HCT116 (cell line): ENCODE measurements around the gene WHRN.

Experiments used
- CEBPB ChIP-seq: IDR thresholded peaks from 2 replicates; pipeline ENCODE4 v1.6.1; 2012; ENCODE audit warnings: low read depth
- EGR1 ChIP-seq: IDR thresholded peaks from 2 replicates; pipeline ENCODE4 v1.6.1; 2012; ENCODE audit warnings: low read depth
- ELF1 ChIP-seq: IDR thresholded peaks from 2 replicates; pipeline ENCODE4 v1.6.1; 2012; ENCODE audit warnings: low read depth, borderline replicate concordance
- EZH2 ChIP-seq: fragments of 200-600 bp; sonication (generic); IDR thresholded peaks from 2 replicates; pipeline ENCODE4 v1.6.1; 2017; ENCODE audit warnings: antibody characterized with exemption, mixed run types
- POLR2AphosphoS5 ChIP-seq: IDR thresholded peaks from 2 replicates; pipeline ENCODE4 v1.6.1; 2011; ENCODE audit warnings: mild to moderate bottlenecking, low read depth, low read length, moderate library complexity
- RAD21 ChIP-seq: IDR thresholded peaks from 2 replicates; pipeline ENCODE4 v1.6.1; 2012; ENCODE audit warnings: low read depth, mild to moderate bottlenecking
- TF ChIP-seq, protein P1 (sequence below): IDR thresholded peaks from 2 replicates; pipeline ENCODE4 v1.6.1; 2012
- TF ChIP-seq, protein P2 (sequence below): IDR thresholded peaks from 2 replicates; pipeline ENCODE4 v1.6.1; 2011; ENCODE audit warnings: mild to moderate bottlenecking, low read length, moderate library complexity; ENCODE audit not compliant: insufficient replicate concordance; ENCODE audit errors: extremely low read depth
- TF ChIP-seq, protein P3 (sequence below), 3 experiments: fragments of 200-600 bp in 1 of 3; sonication (generic) in 1 of 3; IDR thresholded peaks in 2 of 3; conservative IDR thresholded peaks in 1 of 3; 2 replicates each; pipeline ENCODE4 v1.5.1; 2012 to 2017; ENCODE audit warnings: low read depth in 2 of 3, low read length in 2 of 3, antibody characterized with exemption in 1 of 3, borderline replicate concordance in 1 of 3, control low read depth in 1 of 3, mild to moderate bottlenecking in 1 of 3, mixed read lengths in 1 of 3, mixed run types in 1 of 3, moderate library complexity in 1 of 3; ENCODE audit not compliant: insufficient read depth in 1 of 3
- TF ChIP-seq, protein P4 (sequence below): IDR thresholded peaks from 2 replicates; pipeline ENCODE4 v1.6.1; 2012

DNA sequence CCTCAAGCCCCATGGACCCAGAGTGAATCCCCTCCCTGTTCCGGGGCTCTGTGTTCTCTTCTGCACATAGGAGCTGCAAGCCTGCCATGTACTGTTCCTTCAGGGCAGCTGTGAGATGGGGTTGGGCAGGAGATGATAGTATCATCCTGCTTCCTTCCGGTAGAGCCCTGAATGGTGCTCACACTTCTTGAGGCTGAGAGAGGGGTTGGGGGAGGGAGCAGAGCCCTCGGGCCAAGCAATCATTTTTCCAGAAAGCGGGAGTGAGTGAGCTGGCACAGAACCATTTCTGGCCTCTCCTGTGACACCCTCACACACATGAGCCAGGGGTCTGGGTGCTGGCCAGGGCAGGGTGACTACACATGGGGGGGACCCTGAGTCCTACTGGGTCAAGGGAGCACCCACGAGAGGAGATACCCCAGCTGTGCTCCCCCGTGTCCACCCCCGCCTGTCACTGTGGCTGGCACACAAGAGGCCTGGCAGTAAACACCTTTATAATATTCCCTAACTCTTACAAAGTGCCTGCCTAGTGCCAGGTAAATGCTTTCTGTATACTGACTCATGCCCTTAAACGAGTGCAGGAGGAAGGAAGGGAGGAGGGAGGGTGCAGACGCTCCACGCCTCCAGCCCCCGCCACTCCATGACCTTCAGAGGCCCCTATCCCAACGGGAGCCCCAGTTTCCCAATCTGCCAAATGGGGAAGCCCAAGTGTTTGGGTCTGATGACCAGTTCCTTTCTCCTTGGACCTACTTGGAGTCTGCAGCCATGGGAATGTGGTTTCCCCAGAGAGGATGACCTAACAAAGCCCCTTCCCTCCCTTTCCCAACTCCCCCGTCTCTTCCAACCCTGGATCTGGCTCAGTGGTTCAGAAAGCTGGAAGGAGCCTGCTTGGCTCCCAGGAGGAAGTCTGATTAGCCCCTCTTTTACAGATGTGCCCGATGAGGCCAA is 133.0 kb downstream of the WHRN start:
- TF ChIP-seq, protein P1, sequence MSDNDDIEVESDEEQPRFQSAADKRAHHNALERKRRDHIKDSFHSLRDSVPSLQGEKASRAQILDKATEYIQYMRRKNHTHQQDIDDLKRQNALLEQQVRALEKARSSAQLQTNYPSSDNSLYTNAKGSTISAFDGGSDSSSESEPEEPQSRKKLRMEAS, result no peak
- no peak for TF ChIP-seq ELF1
- TF ChIP-seq, protein P2, sequence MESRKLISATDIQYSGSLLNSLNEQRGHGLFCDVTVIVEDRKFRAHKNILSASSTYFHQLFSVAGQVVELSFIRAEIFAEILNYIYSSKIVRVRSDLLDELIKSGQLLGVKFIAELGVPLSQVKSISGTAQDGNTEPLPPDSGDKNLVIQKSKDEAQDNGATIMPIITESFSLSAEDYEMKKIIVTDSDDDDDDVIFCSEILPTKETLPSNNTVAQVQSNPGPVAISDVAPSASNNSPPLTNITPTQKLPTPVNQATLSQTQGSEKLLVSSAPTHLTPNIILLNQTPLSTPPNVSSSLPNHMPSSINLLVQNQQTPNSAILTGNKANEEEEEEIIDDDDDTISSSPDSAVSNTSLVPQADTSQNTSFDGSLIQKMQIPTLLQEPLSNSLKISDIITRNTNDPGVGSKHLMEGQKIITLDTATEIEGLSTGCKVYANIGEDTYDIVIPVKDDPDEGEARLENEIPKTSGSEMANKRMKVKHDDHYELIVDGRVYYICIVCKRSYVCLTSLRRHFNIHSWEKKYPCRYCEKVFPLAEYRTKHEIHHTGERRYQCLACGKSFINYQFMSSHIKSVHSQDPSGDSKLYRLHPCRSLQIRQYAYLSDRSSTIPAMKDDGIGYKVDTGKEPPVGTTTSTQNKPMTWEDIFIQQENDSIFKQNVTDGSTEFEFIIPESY, result no peak
- TF ChIP-seq, protein P3, sequence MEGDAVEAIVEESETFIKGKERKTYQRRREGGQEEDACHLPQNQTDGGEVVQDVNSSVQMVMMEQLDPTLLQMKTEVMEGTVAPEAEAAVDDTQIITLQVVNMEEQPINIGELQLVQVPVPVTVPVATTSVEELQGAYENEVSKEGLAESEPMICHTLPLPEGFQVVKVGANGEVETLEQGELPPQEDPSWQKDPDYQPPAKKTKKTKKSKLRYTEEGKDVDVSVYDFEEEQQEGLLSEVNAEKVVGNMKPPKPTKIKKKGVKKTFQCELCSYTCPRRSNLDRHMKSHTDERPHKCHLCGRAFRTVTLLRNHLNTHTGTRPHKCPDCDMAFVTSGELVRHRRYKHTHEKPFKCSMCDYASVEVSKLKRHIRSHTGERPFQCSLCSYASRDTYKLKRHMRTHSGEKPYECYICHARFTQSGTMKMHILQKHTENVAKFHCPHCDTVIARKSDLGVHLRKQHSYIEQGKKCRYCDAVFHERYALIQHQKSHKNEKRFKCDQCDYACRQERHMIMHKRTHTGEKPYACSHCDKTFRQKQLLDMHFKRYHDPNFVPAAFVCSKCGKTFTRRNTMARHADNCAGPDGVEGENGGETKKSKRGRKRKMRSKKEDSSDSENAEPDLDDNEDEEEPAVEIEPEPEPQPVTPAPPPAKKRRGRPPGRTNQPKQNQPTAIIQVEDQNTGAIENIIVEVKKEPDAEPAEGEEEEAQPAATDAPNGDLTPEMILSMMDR (IDR thresholded peaks at IDR 0.05 in 2 of 3, conservative IDR thresholded peaks at IDR 0.05 in 1 of 3; ENCODE audit: borderline replicate concordance in 1 of 3, insufficient read depth in 1 of 3, low read depth in 2 of 3, low read length in 2 of 3), result no peak
- no peak for TF ChIP-seq EGR1
- no peak for TF ChIP-seq POLR2AphosphoS5
- TF ChIP-seq RAD21, result no peak
- no peak for TF ChIP-seq CEBPB
- no peak for TF ChIP-seq EZH2
- TF ChIP-seq, protein P4, sequence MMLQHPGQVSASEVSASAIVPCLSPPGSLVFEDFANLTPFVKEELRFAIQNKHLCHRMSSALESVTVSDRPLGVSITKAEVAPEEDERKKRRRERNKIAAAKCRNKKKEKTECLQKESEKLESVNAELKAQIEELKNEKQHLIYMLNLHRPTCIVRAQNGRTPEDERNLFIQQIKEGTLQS, result no peak
